ENCODE data around the gene VCX2. TPM values are rescaled to one million over a fixed set of nuclear protein-coding genes. Genes with fewer than 3 reads are reported as not detected.

The VCX2 gene
- total and polyA plus RNA-seq, 2 donors (not counting 3 experiments of a cell fraction or from before 2014, with no cell fraction given) = not detected

DNA sequence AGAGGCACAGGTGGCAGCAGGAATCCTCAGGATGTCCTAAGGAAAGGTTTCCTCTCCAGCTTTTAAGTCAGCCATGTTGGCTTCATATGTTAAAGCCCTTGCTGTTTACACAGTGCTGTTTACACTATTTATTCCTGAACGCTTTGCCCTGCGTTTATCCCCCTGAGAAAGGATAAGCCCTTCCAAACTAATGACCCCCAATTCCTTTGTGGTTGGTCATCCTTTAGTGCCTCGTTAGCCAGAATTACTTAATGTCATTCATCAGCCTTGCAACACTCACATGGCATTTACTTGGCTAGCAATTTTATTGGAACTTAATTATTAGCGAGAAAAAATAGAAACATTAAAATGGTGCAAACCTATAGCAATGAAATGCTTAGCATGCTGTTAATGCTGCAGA lies 23.8 kb downstream of the VCX2 start:
- H3K9me3 ChIP-seq (replicated peaks; ENCODE audit: control insufficient read depth, insufficient read depth, low read length) = no peaks in the 10 kb centered on the region
- H3K9me1 ChIP-seq (replicated peaks; ENCODE audit: control insufficient read depth, extremely low read depth, insufficient read depth, low read length) = no peaks in the 10 kb centered on the region
- TF ChIP-seq GATA2 (IDR thresholded peaks at IDR 0.05; ENCODE audit: insufficient read depth, insufficient read length, low read depth, low read length) (no peak), POLR2AphosphoS5 (IDR thresholded peaks at IDR 0.05; ENCODE audit: insufficient read depth, low read depth, low read length) (no peak), POLR2A (IDR thresholded peaks at IDR 0.05; ENCODE audit: low read depth, low read length) (no peak), EZH2 (IDR thresholded peaks at IDR 0.05; ENCODE audit: borderline replicate concordance, low read depth, low read length, severe bottlenecking) (no peak), MYC (IDR thresholded peaks at IDR 0.05; ENCODE audit: low read depth, low read length) (no peak), JUN (IDR thresholded peaks at IDR 0.05; ENCODE audit: borderline replicate concordance, insufficient read depth, insufficient read length, low read depth) (no peak), FOS (IDR thresholded peaks at IDR 0.05; ENCODE audit: borderline replicate concordance, insufficient read depth, low read length) (no peak)
- TF ChIP-seq, protein P1, sequence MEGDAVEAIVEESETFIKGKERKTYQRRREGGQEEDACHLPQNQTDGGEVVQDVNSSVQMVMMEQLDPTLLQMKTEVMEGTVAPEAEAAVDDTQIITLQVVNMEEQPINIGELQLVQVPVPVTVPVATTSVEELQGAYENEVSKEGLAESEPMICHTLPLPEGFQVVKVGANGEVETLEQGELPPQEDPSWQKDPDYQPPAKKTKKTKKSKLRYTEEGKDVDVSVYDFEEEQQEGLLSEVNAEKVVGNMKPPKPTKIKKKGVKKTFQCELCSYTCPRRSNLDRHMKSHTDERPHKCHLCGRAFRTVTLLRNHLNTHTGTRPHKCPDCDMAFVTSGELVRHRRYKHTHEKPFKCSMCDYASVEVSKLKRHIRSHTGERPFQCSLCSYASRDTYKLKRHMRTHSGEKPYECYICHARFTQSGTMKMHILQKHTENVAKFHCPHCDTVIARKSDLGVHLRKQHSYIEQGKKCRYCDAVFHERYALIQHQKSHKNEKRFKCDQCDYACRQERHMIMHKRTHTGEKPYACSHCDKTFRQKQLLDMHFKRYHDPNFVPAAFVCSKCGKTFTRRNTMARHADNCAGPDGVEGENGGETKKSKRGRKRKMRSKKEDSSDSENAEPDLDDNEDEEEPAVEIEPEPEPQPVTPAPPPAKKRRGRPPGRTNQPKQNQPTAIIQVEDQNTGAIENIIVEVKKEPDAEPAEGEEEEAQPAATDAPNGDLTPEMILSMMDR (IDR thresholded peaks at IDR 0.05; ENCODE audit: extremely low read depth in 1 of 2, insufficient read depth in 1 of 2, low read depth in 1 of 2, low read length in 2 of 2) = no peak
- TF ChIP-seq, protein P2, sequence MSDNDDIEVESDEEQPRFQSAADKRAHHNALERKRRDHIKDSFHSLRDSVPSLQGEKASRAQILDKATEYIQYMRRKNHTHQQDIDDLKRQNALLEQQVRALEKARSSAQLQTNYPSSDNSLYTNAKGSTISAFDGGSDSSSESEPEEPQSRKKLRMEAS (IDR thresholded peaks at IDR 0.05; ENCODE audit: insufficient read depth, insufficient read length) = no peak
- FAIRE-seq = no peak
- H3K27me3 ChIP-seq (ENCODE audit: control insufficient read depth in 2 of 2, insufficient read depth in 2 of 2, low read length in 2 of 2) = no peaks in the 10 kb centered on the region
- no peak overlapping the region for H3K4me2 ChIP-seq (ENCODE audit: insufficient read depth, low read length)
- no peak overlapping the region for H3K4me3 ChIP-seq (replicated peaks in 1 of 3; ENCODE audit: insufficient read depth in 1 of 3, low read depth in 1 of 3, low read length in 3 of 3)
- no peak overlapping the region for H3K9ac ChIP-seq (replicated peaks; ENCODE audit: extremely low read depth, insufficient read depth, low read length)
- dilution Hi-C loops (cut with MboI; ENCODE audit: extremely low pct_ligation_motif_present, low sequenced_read_pairs) = no loop called here
- intact Hi-C loops (cut with micrococcal nuclease) = no loop called here
- CTCF ChIA-PET = no interaction called here
- no peak for DNase-seq (ENCODE audit: low read depth, low spot score)
- H3K79me2 ChIP-seq (ENCODE audit: control insufficient read depth, insufficient read depth, low read length) = no peaks in the 10 kb centered on the region
- POLR2A ChIA-PET = no interaction called here
- no TSS peak for BruUV-seq (replicated peaks)
- H4K20me1 ChIP-seq (replicated peaks; ENCODE audit: control insufficient read depth, extremely low read depth, insufficient read depth, low read length) = no peaks in the 10 kb centered on the region
- no peak overlapping the region for H2AFZ ChIP-seq (ENCODE audit: low read depth, low read length)
- H3K36me3 ChIP-seq (ENCODE audit: control insufficient read depth in 2 of 2, extremely low read depth in 1 of 2, insufficient read depth in 2 of 2, low read length in 2 of 2) = no peaks in the 10 kb centered on the region
- no peaks in the 10 kb centered on the region for H3K4me1 ChIP-seq (ENCODE audit: control insufficient read depth, extremely low read depth, insufficient read depth, low read length)
- H3K27ac ChIP-seq (ENCODE audit: insufficient read depth, low read depth, low read length) = no peak overlapping the region

All from endothelial cell of umbilical vein (primary cell).